GM21423 (cell line): ENCODE data around the gene CBR3.
A peak's percentile ranks its signal among the peaks of the same experiment; 100 is the strongest.
"Not testable (repeated sequence)": the region's sequence is repeated elsewhere in the genome, so short reads cannot be mapped to it uniquely, and the experiment has no call there.

ENCODE experiments used
- ATAC-seq: cut with Tn5 transposase; IDR thresholded peaks from one replicate; pipeline ENCODE4 v1.9.1; 2021; ENCODE audit warnings: mild to moderate bottlenecking, moderate library complexity; ENCODE audit not compliant: unreplicated experiment

The CBR3 gene

DNA sequence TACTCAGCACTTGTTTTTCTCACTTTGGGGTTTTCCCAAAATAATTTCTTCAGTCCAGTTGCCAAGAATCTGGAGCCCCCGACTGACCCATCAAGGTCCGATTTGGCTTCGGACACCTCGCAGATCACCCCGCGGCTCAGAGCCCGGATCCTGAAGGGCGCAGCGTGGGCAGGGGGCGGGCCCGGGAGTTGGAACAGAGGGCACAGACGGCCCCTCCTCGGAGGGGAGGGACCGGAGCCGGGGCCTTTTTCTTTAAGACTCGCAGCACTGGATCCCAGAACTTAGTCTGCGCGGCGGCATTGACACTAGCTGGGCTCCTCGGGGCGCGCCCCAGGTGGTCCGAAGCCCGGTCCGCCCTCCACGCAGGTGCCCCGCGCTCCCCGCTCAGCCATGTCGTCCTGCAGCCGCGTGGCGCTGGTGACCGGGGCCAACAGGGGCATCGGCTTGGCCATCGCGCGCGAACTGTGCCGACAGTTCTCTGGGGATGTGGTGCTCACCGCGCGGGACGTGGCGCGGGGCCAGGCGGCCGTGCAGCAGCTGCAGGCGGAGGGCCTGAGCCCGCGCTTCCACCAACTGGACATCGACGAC is at the start of gene CBR3:
CBR3 (plus strand) TSS at position 277 of the 588 bp plus-strand sequence; CDS start at position 391, 114 bp downstream.
- ATAC-seq = no peak

DNA sequence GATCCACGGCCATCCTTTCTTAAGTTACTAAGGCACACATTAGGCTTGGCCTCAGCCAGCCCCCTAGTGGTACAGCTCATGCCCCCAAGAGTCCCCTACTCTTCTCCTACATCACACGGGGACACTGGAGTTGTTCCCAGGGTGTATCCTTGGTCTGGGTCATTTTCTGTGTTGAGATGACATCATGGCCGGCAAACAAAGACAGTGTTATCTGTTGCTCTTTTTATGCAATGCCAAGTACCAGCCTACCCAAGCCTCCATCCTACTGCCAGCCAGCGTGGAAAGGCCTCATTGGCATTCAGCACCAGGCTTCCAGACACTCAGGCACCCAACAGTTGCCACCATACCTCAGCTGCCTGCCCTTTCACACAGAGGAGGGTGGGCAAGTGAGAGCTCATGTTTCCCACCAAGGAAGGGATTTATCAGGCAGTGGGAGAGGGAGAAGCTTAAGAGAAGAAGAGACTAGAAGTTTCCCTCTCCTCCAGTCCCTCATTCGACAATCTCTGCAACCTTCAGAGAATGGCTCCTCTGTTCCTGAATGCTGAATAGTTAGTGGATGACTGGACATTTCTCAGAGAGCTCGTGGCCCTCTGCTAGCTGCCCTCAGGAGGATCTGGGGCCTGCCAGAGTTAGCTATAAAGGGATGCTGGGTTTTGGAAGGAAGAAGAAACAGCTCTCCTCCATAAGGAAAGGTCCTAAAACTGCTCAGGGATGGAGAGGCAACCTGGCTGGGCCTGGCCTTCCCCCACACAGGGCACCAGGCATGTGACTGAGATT is 47.3 kb upstream of the CBR3 start:
- ATAC-seq = no peak

DNA sequence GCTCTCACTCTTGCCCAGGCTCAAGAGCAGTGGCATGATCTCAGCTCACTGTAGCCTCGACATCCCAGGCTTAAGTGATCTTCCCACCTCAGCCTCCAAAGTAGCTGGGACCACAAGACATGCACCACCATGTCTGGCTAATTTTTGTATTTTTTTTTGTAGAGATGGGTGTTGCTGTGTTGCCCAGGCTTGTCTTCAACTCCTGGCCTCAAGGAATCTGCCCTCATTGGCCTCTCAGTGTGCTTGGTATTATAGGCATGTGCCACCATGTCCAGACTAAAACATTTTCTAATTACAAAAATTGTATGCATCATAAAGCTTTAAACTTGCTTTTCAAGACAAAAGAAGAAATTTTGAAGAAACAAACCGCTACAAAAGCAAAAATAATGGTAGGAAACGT is 44.9 kb upstream of the CBR3 start:
- no peak for ATAC-seq

DNA sequence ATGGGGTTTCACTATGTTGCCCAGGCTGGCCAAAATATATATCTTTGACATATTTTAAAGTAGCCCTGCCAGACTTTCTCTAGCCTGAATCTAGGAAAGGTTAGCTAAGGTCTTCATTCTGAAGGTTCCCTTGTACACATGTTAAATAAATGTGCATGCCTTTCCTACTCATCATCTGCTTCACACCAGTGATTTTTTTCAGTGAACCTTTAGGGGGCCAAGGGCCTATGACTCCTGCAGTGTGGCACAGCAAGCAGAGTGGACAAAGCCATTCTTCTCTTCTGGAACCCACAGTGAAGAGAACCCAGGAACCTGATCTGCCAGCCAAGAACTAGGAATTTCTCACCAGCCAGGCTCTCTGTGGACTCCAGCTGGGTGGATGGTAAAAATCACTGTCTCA is 42.2 kb upstream of the CBR3 start:
- ATAC-seq = no peak

DNA sequence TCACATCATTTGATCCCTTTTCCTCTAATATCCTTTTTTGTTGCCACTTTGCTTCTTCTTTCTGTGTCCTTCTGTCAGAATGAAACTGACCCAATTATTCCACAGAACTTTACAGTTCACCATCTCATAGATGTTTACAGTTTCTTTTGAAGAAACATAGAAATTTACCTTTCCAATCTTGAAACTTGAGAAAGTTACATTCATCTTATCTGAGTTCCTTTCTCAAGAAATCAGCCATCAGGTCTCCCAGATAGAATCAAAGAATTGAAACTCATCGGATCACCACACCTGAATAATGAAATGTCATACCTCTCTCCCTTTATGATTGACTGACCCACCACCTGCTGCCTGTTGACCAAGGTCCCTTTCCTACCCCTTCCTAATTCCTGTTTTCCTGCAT is 41.4 kb upstream of the CBR3 start:
- ATAC-seq = no peak

DNA sequence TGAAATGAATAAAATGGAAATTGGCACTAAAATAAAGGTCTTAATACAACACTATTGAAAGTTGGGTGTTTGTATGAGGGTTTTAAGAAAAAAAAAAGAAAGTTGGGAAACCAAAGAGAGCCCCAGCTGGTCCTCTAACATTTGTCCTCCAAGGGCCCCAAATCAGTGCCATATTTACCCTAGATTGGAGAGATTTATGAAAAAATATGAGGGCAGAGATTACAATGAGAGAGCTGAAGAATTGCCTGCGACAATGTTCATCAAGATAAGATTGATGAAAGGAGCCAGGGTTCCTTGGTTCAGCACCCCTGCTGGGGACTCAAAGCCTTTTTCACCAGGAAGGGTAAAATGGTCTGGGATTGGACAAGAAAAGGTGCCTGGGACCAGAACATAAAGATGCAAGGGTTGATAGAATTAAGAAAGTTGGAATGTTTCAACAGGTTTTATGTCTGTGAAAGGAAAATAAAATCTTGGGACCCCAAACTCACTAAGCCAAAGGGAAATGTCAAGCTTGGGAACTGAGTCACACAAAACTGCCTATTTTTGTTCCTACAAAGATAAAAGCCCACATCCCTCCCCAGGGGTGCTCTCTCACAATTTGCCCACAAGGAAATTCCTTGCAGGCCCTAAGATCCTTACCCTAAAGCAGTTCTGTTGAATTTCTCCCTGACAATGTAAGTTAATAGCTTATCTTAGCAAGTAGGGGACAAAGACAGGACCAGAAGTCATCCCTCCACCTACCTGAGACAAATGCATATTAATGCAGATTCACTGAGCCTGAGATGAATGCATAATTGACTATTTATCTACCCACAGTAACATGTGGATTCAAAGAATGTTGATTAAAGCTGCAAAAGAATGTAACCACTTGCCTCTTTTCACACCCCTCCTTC is 38.2 kb upstream of the CBR3 start:
- no peak for ATAC-seq

DNA sequence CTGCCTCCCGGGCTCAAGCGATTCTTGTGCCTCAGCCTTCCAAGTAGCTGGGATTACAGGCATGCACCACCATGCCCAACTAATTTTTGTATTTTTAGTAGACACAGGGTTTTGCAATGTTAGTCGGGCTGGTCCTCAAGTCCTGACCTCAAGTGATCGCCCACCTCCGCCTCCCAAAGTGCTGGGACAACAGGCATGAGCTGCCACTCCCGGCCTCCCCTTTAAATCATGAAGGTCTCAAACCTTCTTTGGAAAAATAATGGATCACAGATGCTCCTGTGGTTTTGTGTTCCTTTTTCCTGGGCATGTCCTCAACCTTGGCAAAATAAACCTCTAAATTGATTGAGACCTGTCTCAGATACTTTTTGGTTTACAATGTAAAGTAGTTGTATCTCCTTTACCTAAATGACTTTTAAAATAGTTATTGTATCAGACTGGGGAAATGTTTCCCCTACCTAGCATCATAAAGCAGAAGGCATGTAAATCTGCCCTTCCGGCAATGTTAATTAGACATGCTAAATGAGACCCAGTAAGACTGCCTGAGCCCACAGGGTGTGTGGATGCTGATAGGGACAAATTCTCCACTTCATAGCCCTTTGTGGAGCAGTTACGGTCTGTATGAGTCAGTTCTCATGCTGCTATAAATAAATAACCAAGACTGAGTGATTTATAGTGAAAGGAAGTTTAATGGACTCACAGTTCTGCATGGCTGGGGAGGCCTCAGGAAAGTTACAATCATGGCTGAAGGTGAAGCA is 37.3 kb upstream of the CBR3 start:
- peak; percentile 65 for ATAC-seq

DNA sequence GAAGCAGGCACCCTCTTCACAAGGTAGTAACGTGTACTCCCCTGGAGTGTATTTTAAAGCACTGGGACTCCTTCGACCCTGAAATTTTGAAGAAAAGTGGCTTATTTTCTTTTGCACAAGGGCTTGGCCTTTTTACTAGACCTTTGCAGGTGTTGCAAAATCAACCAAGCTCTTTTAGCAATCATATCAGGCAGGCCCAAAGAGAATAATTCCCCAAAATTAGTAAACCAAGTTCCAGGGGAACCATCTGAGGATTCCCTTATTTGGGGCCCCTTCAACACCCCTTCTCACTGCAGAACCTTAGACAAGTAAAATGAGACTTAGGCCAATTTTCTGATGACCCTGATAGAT is 36.7 kb upstream of the CBR3 start:
- ATAC-seq = no peak

DNA sequence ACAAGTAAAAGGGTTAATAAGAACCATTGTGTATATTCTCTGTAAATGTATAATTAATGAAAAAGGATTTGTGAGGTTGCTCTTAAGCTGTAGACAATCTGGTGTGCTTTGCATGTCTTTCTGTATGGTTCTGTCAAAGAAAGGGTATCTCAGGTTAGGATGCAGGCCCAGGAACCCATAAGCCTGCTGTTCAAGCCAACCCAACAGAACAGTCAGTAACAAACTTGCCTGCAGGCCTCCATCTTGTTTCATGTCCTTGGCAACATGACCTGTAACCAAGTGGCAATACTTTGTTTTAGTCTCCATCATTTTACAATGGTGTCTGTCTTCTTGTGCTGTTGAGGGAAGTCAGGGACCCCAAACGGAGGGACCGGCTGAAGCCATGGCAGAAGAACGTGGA is 35.9 kb upstream of the CBR3 start:
- ATAC-seq = no peak

DNA sequence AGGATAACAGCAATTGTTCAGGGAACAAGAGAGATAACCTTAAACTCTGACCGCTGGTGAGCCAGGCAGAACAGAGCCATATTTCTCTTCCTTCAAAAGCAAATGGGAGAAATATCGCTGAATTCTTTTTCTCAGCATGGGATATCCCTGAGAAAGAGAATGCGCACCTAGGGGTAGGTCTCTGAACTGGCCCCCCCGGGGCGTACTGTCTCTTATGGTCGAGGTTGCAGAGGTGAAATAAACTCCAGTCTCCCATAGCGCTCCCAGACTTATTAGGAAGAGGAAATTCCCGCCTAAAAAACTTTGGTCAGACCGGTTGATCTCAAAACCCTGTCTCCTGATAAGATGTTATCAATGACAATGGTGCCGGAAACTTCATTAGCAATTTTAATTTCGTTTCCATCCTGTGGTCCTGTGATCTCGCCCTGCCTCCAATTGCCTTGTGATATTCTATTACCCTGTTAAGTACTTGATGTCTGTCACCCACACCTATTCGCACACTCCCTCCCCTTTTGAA is 35.1 kb upstream of the CBR3 start:
- ATAC-seq = not testable (repeated sequence)

DNA sequence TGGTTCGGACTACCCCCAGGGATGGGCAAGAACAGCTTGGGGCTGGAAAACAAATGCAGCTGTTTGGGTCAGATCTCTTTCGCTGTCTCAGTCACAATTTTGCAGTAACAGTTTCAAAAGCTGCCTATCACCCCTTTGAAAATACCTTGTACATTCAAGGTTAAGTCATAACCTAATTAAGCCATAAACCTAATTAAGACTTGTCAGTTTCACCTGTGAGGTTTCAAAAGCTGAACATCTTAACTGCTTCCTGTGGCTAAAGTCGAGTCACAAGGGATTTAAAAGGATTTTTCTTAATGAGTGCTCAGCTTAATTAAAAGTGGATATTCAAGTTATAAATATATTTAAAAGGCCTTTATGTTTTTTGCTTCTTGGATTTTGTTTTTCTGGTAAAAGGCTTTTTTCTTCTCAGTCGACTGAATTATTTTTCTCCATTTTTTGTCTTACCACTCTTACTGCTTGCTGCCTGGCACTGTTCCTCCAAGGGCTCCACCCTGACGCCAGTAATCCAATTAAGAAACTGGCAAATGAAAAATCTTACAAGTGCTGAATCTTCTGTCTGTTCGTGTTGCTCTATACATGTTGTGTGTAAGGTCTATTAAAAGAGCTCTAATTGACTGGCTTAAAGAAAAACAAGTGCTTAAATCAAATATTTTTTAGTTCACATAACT is 33.8 kb upstream of the CBR3 start:
- ATAC-seq = no peak

DNA sequence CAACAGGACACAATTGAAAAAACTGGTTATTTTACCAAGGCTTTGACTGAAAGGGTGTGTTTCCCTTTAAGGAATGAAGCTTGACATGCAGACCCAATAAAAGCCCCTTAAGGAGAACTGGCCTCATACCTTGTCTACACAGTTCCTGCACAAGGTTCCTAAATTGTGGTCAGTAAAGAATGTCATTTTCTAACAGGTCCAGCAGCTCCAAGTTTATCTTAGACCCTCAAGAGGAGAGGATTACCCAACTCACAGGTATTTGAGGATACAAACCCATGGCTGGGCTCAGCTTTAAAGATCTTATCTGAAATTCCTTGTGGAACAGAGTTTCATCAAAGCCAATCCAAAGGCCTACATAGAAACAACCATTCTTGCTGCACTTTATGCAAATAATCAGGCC is 31.4 kb upstream of the CBR3 start:
- ATAC-seq = no peak

DNA sequence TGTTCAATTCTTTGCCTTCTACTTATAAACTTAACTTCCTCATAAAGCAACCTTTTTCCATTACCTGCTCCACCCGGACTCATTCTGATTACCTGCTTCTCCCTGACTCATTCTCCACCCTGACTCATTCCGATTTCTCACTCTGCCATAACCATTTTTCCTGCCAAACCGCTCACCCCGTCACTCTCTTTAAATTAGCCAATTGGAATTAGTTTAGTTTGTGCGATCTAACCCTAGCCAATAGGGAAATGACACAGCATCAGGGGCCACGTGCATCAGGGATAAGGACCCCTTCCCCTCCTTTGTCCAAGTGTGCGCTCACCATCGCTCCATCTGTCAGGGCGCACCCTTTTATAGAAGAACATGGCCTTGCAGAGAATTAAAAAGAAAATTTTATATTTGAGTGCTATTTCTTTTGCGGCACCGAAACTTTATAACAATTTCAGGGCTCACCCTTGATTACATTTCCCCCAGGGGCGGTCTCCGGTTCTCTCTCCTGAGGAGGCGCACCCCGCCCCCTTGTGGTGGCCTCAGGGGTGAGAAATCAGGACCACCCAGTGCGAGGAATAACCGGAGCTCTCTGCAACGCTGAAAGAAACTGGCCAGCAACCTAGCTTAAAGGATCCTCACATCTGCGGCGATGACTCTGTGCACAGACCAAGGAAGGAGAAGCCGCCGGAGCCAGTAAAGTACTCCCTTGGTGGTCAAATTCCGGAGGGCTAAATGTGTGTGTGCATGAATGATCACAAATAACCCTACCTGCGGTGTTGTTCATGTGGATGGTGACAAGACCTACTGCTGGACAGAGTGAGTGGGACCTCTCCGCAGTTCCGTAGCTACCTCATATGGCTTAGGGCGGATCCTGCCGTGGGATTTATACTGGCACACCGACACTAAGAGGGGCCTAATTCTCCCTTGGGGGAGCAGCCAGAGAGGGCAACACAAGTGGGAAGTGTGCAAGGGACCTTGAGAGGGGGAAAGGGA is 30.3 kb upstream of the CBR3 start:
- ATAC-seq = no peak

DNA sequence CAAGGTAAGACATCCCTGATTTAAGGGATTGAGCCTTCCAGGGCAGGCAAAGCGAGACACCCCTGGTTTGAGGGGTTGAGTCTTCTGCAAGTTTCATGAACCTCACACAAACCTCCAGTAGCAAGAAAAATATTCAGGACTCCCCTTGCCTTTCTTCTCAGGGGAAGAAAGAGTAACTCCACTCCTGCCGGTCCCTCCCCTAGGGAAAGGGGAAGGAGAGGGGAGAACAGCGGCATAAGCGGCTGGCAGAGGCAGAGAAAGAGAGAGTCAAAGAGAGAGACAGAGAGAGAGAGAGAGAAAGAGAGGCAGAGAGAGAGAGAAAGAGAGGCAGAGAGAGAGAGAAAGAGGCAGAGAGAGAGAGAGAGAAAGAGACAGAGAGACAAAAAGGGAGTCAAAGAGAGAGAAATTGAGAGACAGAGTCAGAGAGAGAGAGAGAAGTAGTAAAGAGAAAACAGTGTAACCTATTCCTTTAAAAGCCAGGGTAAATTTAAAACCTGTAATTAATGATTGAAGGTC is 29.5 kb upstream of the CBR3 start:
- ATAC-seq = no peak

DNA sequence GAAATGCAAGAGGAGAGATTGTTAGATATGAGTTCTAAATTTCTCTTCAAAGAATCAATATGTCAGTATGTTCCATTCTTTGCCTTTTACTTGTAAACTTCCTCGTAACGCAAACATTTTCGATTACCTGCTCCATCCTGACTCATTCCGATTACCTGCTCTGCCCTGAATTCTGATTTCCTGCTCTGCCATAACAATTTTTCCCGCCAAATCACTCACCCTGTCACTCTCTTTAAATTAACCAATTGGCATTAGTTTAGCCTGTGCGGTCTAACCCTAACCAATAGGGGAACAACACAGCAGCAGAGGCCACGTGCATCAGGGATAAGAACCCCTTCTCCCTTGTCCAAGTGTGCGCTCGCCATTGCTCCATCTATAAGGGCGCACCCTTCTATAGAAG is 25.0 kb upstream of the CBR3 start:
- no peak for ATAC-seq

DNA sequence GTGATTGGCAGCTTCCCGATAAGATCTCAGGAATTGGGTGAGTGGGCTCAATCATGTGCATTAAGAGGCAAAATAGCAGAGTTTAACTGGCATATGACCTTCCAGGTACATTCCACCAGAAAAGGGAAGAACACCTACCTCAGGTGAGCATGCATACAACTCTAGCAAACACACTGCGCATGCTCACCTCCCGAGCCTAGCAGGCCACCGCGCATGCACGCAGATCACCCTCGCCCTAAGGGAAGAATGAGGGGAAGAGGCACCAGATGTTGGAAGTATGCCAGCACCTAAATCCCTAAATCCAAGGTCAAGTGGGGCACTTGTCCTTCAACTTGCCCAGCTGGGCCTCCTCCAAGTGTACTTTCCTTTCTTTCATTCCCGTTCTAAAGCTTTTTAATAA is 23.6 kb upstream of the CBR3 start:
- ATAC-seq = no peak

DNA sequence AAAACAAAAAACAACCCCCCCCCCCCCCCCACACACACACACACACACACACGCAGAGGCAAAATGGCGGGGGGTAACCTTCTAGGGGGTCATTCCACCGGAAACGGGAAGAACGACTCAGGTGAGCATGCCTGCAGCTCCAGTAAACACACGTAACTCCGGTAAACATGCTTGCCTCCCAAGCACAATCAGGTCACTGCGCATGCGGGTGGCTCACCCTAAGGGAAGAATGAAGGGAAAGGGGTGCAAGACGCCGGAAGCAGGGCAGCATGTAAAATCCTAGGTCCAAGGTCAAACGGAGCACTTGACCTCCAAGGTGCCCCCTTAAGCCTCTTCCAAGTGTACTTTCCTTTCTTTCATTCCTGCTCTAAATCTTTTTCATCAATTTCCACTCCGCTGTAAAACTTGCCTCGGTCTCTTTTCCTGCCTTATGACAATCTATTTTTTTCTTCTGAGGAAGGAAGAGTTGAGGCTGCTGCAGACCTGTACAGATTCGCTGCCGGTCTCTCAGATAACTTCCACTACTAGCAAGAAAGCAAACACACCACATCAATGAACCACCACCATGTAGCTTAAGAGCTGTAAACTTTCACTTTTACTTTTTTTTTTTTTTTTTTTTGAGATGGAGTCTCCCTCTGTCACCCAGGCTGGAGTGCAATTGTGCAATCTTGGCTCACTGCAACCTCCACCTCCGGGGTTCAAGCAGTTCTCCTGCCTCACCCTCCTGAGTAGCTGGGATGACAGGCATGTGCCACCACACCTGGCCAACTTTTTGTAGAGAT is 21.0 kb upstream of the CBR3 start:
- ATAC-seq = no peak

DNA sequence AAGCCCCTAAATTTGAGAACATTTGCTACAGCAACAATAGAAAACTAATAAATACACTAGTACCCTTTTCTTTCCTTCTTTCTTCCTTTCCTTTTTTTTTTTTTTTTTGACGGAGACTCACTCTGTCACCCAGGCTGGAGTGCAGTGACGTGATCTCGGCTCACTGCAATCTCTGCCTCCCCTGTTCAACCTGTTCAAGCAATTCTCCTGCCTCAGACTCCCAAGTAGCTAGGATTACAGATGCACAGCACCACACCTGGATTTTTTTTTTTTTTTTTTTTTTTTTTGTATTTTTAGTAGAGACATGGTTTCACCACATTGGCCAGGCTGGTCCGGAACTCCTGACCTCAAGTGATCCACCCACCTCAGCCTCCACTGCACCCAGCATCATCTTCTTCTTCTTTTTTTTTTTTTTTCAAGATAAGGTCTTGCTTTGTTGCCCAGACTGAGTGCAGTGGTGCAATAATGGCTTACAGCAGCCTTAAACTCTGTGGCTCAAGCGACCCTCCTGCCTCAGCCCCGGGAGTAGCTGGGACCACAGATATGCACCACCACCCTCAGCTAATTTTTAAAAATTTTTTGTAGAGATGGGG is 19.6 kb upstream of the CBR3 start:
- ATAC-seq = no peak
